K562 (cell line): ENCODE data around the gene TRIM33. TPM values are rescaled to one million over a fixed set of nuclear protein-coding genes. Genes with fewer than 3 reads are reported as not detected.
A peak's percentile ranks its signal among the peaks of the same experiment; 100 is the strongest.

Experiments used
- CBX8 ChIP-seq: fragments of 200-600 bp; sonication (generic); IDR thresholded peaks from 2 replicates; pipeline ENCODE4 v1.6.1; 2012; ENCODE audit warnings: borderline replicate concordance, mixed run types, low read depth, mild to moderate bottlenecking, moderate library complexity, mixed read lengths, low read length, control low read depth, inconsistent platforms; ENCODE audit not compliant: poor library complexity, severe bottlenecking; ENCODE audit errors: extremely low read depth
- KDM1A ChIP-seq, 2 experiments: fragments of 450-650 bp; IDR thresholded peaks; 2 replicates each; pipeline ENCODE4 v1.6.1; 2016; ENCODE audit warnings: mild to moderate bottlenecking in 2 of 2
- NR4A1 ChIP-seq, 2 experiments: fragments of 250-450 bp in 1 of 2; fragments of 450-650 bp in 1 of 2; sonication (Bioruptor Pico) in 1 of 2; IDR thresholded peaks; 2 replicates each; pipeline versions ENCODE4 v1.4.0 to v1.6.1; 2016 to 2020; ENCODE audit warnings: mild to moderate bottlenecking in 2 of 2, missing compliant biosample characterization in 1 of 2, missing genetic modification characterization in 1 of 2, moderate library complexity in 1 of 2
- RBFOX2 ChIP-seq: fragments of 200-400 bp; formaldehyde crosslinking; IDR thresholded peaks from 2 replicates; pipeline ENCODE4 v1.6.1; 2017; ENCODE audit warnings: low read depth, mild to moderate bottlenecking, low read length, moderate library complexity
- TAF7 ChIP-seq: fragments of 450-650 bp; IDR thresholded peaks from 2 replicates; pipeline ENCODE4 v1.6.1; 2016; ENCODE audit warnings: missing genetic modification characterization, missing compliant biosample characterization
- ZFP36 ChIP-seq: fragments of 150-350 bp; IDR thresholded peaks from 2 replicates; pipeline ENCODE4 v1.6.1; 2018; ENCODE audit warnings: low read length, low read depth; ENCODE audit not compliant: partially characterized antibody
- ZNF384 ChIP-seq: IDR thresholded peaks from 2 replicates; pipeline ENCODE4 v1.6.1; 2012; ENCODE audit warnings: low read depth, low read length, improper control_type of control experiment
- ZNF41 ChIP-seq: fragments of 250-450 bp; sonication (Bioruptor Pico); conservative IDR thresholded peaks from 2 replicates; pipeline ENCODE4 v1.4.0; 2020; ENCODE audit warnings: mild to moderate bottlenecking
- polyA plus RNA-seq, 8 experiments: library from polyadenylated mRNA; depleted of rRNA in 4 of 8; stranded (reverse) in 5 of 8; unstranded in 3 of 8; fragments of >200 nt; fragmentation: Nextera tagmentation in 2 of 8; fragmentation: Illumina TruSeq in 1 of 8; extraction: Ambion mirVana in 2 of 8; extraction: Trizol in 1 of 8; gene quantifications; 2 replicates each; pipeline versions ENCODE4 v1.2.1 to v1.2.3, GENCODE V29; 2011 to 2014; ENCODE audit warnings: inconsistent platforms in 1 of 8, missing spikeins in 1 of 8
- total RNA-seq, 7 experiments: library from RNA; depleted of rRNA in 6 of 7; stranded (reverse); fragments of >200 nt in 6 of 7; fragmentation: Illumina TruSeq in 2 of 7; extraction: Trizol in 2 of 7; gene quantifications; 2 replicates each; pipeline versions ENCODE4 v1.2.1 to v1.2.3, GENCODE V29; 2011 to 2021; ENCODE audit warnings: low replicate concordance in 1 of 7
- TF ChIP-seq, protein P1 (sequence below), 2 experiments: fragments of 450-650 bp; IDR thresholded peaks; 2 replicates each; pipeline ENCODE4 v1.6.1; 2018; ENCODE audit warnings: mild to moderate bottlenecking in 2 of 2, low read depth in 1 of 2; ENCODE audit not compliant: partially characterized antibody in 2 of 2
- TF ChIP-seq, protein P2 (sequence below): fragments of 450-650 bp; formaldehyde crosslinking; IDR thresholded peaks from 2 replicates; pipeline ENCODE4 v1.4.0; 2022; ENCODE audit warnings: missing genetic modification characterization
- TF ChIP-seq, protein P3 (sequence below): IDR thresholded peaks from 2 replicates; pipeline ENCODE4 v1.6.1; 2012; ENCODE audit warnings: low read depth, low read length, improper control_type of control experiment, borderline replicate concordance
- TF ChIP-seq, protein P4 (sequence below), 2 experiments: fragments of 450-650 bp; conservative IDR thresholded peaks; 2 replicates each; pipeline ENCODE4 v1.6.1; 2017; ENCODE audit warnings: mild to moderate bottlenecking in 2 of 2, moderate library complexity in 2 of 2
- TF ChIP-seq, protein P5 (sequence below): fragments of 450-650 bp; formaldehyde crosslinking; IDR thresholded peaks from 2 replicates; pipeline ENCODE4 v1.4.0; 2022; ENCODE audit warnings: mild to moderate bottlenecking, moderate library complexity
- TF ChIP-seq, protein P6 (sequence below): conservative IDR thresholded peaks from 2 replicates; pipeline ENCODE4 v1.6.1; 2011; ENCODE audit warnings: low read depth, mild to moderate bottlenecking, low read length; ENCODE audit not compliant: control insufficient read depth

The TRIM33 gene
- total and polyA plus RNA-seq, 9 of the 15 experiments (the other 6 are each of a cell fraction or from before 2014, with no cell fraction given), result 9.3 to 58.4 (median 40.2) TPM

DNA sequence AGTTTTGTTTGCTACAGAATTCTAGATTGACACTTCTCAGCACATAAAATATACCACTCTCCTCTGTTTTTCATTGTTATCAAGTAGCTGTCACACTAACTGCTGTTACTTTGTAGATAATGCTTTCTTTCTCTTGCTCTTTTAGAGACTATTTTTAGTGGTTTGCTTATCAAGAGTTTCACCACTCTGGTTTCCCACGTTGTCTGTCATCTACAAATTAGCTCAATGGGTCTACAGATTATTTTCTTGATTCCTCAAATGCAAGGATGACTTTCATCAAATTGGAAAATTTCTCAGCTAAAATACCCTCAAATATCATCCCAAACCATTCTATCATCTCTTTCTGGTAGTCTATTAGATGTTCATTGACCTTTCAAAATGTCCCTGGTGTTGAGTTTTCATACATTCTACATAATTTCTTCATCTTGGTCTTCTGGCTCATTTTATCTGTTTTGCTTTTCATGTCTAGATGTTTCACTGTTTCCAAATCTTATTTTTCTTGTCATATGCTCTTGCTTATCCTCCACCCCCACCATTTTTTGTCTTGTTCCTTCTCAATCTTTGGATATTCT lies 122.5 kb downstream of the TRIM33 start (continued):
- TF ChIP-seq, protein P1, sequence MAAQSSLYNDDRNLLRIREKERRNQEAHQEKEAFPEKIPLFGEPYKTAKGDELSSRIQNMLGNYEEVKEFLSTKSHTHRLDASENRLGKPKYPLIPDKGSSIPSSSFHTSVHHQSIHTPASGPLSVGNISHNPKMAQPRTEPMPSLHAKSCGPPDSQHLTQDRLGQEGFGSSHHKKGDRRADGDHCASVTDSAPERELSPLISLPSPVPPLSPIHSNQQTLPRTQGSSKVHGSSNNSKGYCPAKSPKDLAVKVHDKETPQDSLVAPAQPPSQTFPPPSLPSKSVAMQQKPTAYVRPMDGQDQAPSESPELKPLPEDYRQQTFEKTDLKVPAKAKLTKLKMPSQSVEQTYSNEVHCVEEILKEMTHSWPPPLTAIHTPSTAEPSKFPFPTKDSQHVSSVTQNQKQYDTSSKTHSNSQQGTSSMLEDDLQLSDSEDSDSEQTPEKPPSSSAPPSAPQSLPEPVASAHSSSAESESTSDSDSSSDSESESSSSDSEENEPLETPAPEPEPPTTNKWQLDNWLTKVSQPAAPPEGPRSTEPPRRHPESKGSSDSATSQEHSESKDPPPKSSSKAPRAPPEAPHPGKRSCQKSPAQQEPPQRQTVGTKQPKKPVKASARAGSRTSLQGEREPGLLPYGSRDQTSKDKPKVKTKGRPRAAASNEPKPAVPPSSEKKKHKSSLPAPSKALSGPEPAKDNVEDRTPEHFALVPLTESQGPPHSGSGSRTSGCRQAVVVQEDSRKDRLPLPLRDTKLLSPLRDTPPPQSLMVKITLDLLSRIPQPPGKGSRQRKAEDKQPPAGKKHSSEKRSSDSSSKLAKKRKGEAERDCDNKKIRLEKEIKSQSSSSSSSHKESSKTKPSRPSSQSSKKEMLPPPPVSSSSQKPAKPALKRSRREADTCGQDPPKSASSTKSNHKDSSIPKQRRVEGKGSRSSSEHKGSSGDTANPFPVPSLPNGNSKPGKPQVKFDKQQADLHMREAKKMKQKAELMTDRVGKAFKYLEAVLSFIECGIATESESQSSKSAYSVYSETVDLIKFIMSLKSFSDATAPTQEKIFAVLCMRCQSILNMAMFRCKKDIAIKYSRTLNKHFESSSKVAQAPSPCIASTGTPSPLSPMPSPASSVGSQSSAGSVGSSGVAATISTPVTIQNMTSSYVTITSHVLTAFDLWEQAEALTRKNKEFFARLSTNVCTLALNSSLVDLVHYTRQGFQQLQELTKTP (IDR thresholded peaks at IDR 0.05; ENCODE audit: low read depth in 1 of 2, partially characterized antibody in 2 of 2), result peak in 1 of 2 experiments; percentile 87
- TF ChIP-seq ZNF384 (no peak), CBX8 (no peak), RBFOX2 (no peak), KDM1A (IDR thresholded peaks at IDR 0.05) (peak; percentile 95 to 97), NR4A1 (CRISPR knock-in tag; IDR thresholded peaks at IDR 0.05) (no peak), NR4A1 (tag; IDR thresholded peaks at IDR 0.05) (0 out of 2 replicates have a peak, but pooled peaks have one; percentile 36), ZNF41 (CRISPR knock-in tag) (no peak), TAF7 (no peak), ZFP36 (no peak)
- TF ChIP-seq, protein P2, sequence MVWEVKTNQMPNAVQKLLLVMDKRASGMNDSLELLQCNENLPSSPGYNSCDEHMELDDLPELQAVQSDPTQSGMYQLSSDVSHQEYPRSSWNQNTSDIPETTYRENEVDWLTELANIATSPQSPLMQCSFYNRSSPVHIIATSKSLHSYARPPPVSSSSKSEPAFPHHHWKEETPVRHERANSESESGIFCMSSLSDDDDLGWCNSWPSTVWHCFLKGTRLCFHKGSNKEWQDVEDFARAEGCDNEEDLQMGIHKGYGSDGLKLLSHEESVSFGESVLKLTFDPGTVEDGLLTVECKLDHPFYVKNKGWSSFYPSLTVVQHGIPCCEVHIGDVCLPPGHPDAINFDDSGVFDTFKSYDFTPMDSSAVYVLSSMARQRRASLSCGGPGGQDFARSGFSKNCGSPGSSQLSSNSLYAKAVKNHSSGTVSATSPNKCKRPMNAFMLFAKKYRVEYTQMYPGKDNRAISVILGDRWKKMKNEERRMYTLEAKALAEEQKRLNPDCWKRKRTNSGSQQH (CRISPR knock-in tag), result no peak
- TF ChIP-seq, protein P3, sequence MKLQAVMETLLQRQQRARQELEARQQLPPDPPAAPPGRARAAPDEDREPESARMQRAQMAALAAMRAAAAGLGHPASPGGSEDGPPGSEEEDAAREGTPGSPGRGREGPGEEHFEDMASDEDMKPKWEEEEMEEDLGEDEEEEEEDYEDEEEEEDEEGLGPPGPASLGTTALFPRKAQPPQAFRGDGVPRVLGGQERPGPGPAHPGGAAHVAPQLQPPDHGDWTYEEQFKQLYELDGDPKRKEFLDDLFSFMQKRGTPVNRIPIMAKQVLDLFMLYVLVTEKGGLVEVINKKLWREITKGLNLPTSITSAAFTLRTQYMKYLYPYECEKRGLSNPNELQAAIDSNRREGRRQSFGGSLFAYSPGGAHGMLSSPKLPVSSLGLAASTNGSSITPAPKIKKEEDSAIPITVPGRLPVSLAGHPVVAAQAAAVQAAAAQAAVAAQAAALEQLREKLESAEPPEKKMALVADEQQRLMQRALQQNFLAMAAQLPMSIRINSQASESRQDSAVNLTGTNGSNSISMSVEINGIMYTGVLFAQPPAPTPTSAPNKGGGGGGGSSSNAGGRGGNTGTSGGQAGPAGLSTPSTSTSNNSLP, result peak; percentile 79; the same call in 1 of the 2 replicates
- TF ChIP-seq, protein P4, sequence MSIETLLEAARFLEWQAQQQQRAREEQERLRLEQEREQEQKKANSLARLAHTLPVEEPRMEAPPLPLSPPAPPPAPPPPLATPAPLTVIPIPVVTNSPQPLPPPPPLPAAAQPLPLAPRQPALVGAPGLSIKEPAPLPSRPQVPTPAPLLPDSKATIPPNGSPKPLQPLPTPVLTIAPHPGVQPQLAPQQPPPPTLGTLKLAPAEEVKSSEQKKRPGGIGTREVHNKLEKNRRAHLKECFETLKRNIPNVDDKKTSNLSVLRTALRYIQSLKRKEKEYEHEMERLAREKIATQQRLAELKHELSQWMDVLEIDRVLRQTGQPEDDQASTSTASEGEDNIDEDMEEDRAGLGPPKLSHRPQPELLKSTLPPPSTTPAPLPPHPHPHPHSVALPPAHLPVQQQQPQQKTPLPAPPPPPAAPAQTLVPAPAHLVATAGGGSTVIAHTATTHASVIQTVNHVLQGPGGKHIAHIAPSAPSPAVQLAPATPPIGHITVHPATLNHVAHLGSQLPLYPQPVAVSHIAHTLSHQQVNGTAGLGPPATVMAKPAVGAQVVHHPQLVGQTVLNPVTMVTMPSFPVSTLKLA (conservative IDR thresholded peaks at IDR 0.05), result peak; percentile 38 to 71; a peak in 2 of 4 replicates
- TF ChIP-seq, protein P5, sequence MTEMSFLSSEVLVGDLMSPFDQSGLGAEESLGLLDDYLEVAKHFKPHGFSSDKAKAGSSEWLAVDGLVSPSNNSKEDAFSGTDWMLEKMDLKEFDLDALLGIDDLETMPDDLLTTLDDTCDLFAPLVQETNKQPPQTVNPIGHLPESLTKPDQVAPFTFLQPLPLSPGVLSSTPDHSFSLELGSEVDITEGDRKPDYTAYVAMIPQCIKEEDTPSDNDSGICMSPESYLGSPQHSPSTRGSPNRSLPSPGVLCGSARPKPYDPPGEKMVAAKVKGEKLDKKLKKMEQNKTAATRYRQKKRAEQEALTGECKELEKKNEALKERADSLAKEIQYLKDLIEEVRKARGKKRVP (CRISPR knock-in tag), result 0 out of 2 replicates have a peak, but pooled peaks have one; percentile 40
- TF ChIP-seq, protein P6, sequence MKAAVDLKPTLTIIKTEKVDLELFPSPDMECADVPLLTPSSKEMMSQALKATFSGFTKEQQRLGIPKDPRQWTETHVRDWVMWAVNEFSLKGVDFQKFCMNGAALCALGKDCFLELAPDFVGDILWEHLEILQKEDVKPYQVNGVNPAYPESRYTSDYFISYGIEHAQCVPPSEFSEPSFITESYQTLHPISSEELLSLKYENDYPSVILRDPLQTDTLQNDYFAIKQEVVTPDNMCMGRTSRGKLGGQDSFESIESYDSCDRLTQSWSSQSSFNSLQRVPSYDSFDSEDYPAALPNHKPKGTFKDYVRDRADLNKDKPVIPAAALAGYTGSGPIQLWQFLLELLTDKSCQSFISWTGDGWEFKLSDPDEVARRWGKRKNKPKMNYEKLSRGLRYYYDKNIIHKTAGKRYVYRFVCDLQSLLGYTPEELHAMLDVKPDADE, result no peak
